Right lobe of liver (tissue), 6 donors: ENCODE data around the gene NFE2L3. TPM values are rescaled to one million over a fixed set of nuclear protein-coding genes. Genes with fewer than 3 reads are reported as not detected.
"Not testable (repeated sequence)": the region's sequence is repeated elsewhere in the genome, so short reads cannot be mapped to it uniquely, and the experiment has no call there.

ENCODE experiments used
- ATAC-seq, 4 donors: fragments of 200-7000 bp; cut with Tn5 transposase; one replicate each; pipeline ENCODE4 v1.9.1; 2020; ENCODE audit warnings: mild to moderate bottlenecking in 4 of 4, moderate library complexity in 4 of 4
- DNase-seq, 3 donors: peaks; one replicate each; pipeline ENCODE4 v3.0.0-alpha.2; 2020
- H3K27ac ChIP-seq, 3 donors: fragments of 200-600 bp; one replicate each; pipeline ENCODE4 v1.8.0; 2022
- H3K27me3 ChIP-seq, 2 donors: fragments of 200-600 bp; one replicate each; pipeline ENCODE4 v1.8.0; 2022
- H3K36me3 ChIP-seq, 4 donors: fragments of 200-600 bp; sonication (generic) in 1 of 4; one replicate each; pipeline versions ENCODE4 v1.5.1 to v1.8.0; 2017 to 2022; ENCODE audit warnings: control low read depth in 1 of 4
- H3K4me1 ChIP-seq, 4 donors: fragments of 200-600 bp; sonication (generic) in 1 of 4; one replicate each; pipeline versions ENCODE4 v1.5.1 to v1.8.0; 2017 to 2022; ENCODE audit warnings: control low read depth in 1 of 4
- H3K4me3 ChIP-seq, 3 donors: fragments of 200-600 bp; one replicate each; pipeline ENCODE4 v1.8.0; 2022
- H3K9me3 ChIP-seq, 4 donors: fragments of 200-600 bp; sonication (generic) in 1 of 4; one replicate each; pipeline versions ENCODE4 v1.5.1 to v1.8.0; 2017 to 2022; ENCODE audit warnings: control low read depth in 1 of 4
- CTCF ChIP-seq, 4 donors: fragments of 200-600 bp in 3 of 4; fragments of 450-650 bp in 1 of 4; IDR thresholded peaks; one replicate each; pipeline versions ENCODE4 v1.5.1 to v1.8.0; 2016 to 2022; ENCODE audit warnings: antibody characterized with exemption in 4 of 4, mild to moderate bottlenecking in 2 of 4
- POLR2A ChIP-seq: fragments of 450-650 bp; IDR thresholded peaks from one replicate; pipeline ENCODE4 v1.6.1; 2017; ENCODE audit warnings: antibody characterized with exemption, mild to moderate bottlenecking
- WGBS: methylation state at CpG from one replicate; pipeline ENCODE4 v1.1.6; 2018; ENCODE audit warnings: low coverage, low lambda C conversion rate; ENCODE audit not compliant: insufficient coverage; ENCODE audit errors: missing lambda C conversion rate; 5-methylcytosine and 5-hydroxymethylcytosine counted together
- intact Hi-C, 2 donors: fragments of 100-400 bp; cut with DNase I; formaldehyde crosslinking; loops; one replicate each; pipeline versions ENCODE4 v1.11.2 to v1.14.1; 2022
- total RNA-seq, 6 experiments: library from RNA; depleted of rRNA in 2 of 6; stranded (reverse); fragments of >200 nt in 2 of 6; fragmentation: NEBNext Ultra II Directional in 3 of 6; extraction: Animal tissue kit (Norgen Biotek cat#: 25700) in 3 of 6; gene quantifications; one replicate each; pipeline versions ENCODE4 v1.1.0 to v1.2.4, GENCODE V29; 2016 to 2023
- donor health status: DM: no; HTN: yes; CAD: no.
- donor health status: DM: no; HTN: no; CAD: no.
- donor health status: DM: no; HTN: no; CAD: no.
- donor health status: DM: no; HTN: yes; CAD: no.
- donor health status: DM: no; HTN: yes; CAD: no.

Gene NFE2L3
- total RNA-seq, 6 experiments from 2014 or later, result 0.13 to 2.0 (median 0.54) TPM

GRCh38 chr7:26191233-26191973 lies 39.4 kb downstream of the NFE2L3 start:
- no peaks in the 10 kb centered on the region for H3K9me3 ChIP-seq
- peaks cover 30 to 87% (median 53%) of the 10 kb centered on the region in 4 donors for H3K36me3 ChIP-seq
- intact Hi-C loops, result no loop called here
- H3K27me3 ChIP-seq, result no peaks in the 10 kb centered on the region
- no peak for ATAC-seq
- TF ChIP-seq CTCF (IDR thresholded peaks at IDR 0.05) (no peak), POLR2A (no peak)
- H3K4me1 ChIP-seq, result peaks cover 0 to 57% (median 18%) of the 10 kb centered on the region in 4 donors
- H3K27ac ChIP-seq, result no peak overlapping the region
- 73% methylated on average over 7 of the region's 7 CpGs for WGBS
- H3K4me3 ChIP-seq, result no peak overlapping the region
- no peak for DNase-seq

GRCh38 chr7:26191974-26192479 lies 40.0 kb downstream of the NFE2L3 start:
- H3K27ac ChIP-seq, result no peak overlapping the region
- TF ChIP-seq CTCF (IDR thresholded peaks at IDR 0.05), result no peak
- TF ChIP-seq POLR2A, result no peak
- H3K9me3 ChIP-seq, result no peaks in the 10 kb centered on the region
- H3K27me3 ChIP-seq, result no peaks in the 10 kb centered on the region
- no peak for ATAC-seq
- H3K4me1 ChIP-seq, result peaks cover 0 to 63% (median 21%) of the 10 kb centered on the region in 4 donors
- intact Hi-C loops, result no loop called here
- 47% methylated on average over 1 of the region's 1 CpG for whole genome bisulfite sequencing
- no peak for DNase-seq
- H3K36me3 ChIP-seq, result peaks cover 30 to 93% (median 60%) of the 10 kb centered on the region in 4 donors
- H3K4me3 ChIP-seq, result no peak overlapping the region

- Histone ChIP-seq H3K27me3 (no peaks in the 10 kb centered on the region), H3K9me3 (no peaks in the 10 kb centered on the region), H3K36me3 (peaks cover 30 to 95% (median 62%) of the 10 kb centered on the region in 4 donors), H3K4me1 (peaks cover 0 to 65% (median 22%) of the 10 kb centered on the region in 4 donors), H3K27ac (no peak overlapping the region), H3K4me3 (no peak overlapping the region)
- no peak for TF ChIP-seq CTCF (IDR thresholded peaks at IDR 0.05)
- TF ChIP-seq POLR2A, result no peak
- ATAC-seq (peak in 1 of 4 donors; percentile 6), DNase-seq (no peak)
- 60% methylated on average over 3 of the region's 3 CpGs for WGBS
- intact Hi-C loops, result no loop called here
Observed at GRCh38 chr7:26192485-26193087, 40.6 kb downstream of the NFE2L3 start.

- H3K36me3 ChIP-seq, result peaks cover 30 to 94% (median 64%) of the 10 kb centered on the region in 4 donors
- ATAC-seq (no peak), DNase-seq (no peak)
- no peak overlapping the region for H3K27ac ChIP-seq
- intact Hi-C loops, result no loop called here
- H3K4me1 ChIP-seq, result peaks cover 0 to 70% (median 21%) of the 10 kb centered on the region in 4 donors
- TF ChIP-seq CTCF (IDR thresholded peaks at IDR 0.05) (no peak), POLR2A (no peak)
- 74% methylated on average over 8 of the region's 8 CpGs for whole genome bisulfite sequencing
- H3K9me3 ChIP-seq, result no peaks in the 10 kb centered on the region
- no peak overlapping the region for H3K4me3 ChIP-seq
- H3K27me3 ChIP-seq, result no peaks in the 10 kb centered on the region
Observed at GRCh38 chr7:26193432-26194207, 41.6 kb downstream of the NFE2L3 start.

- intact Hi-C loops, H3K9me3 ChIP-seq, H3K27ac ChIP-seq, H3K4me3 ChIP-seq, DNase-seq, H3K27me3 ChIP-seq, ATAC-seq: not testable (repeated sequence)
- H3K36me3 ChIP-seq, result peaks cover 30 to 82% (median 57%) of the 10 kb centered on the region in 4 donors
- 71% methylated on average over 7 of the region's 11 CpGs for WGBS
- H3K4me1 ChIP-seq, result peaks cover 0 to 63% (median 22%) of the 10 kb centered on the region in 4 donors
Observed at GRCh38 chr7:26194764-26195163, 42.8 kb downstream of the NFE2L3 start.
